NCI-H345 (cell line): ENCODE results near the gene SLC25A34.

ENCODE experiments used
- DNase-seq: peaks from one replicate; lab custom pipeline; 2025; lab: John Stamatoyannopoulos, UW

The SLC25A34 gene

GRCh38 chr1:15714406-15715136 lies 21.5 kb upstream of the SLC25A34 start:
- no peak for DNase-seq

DNA sequence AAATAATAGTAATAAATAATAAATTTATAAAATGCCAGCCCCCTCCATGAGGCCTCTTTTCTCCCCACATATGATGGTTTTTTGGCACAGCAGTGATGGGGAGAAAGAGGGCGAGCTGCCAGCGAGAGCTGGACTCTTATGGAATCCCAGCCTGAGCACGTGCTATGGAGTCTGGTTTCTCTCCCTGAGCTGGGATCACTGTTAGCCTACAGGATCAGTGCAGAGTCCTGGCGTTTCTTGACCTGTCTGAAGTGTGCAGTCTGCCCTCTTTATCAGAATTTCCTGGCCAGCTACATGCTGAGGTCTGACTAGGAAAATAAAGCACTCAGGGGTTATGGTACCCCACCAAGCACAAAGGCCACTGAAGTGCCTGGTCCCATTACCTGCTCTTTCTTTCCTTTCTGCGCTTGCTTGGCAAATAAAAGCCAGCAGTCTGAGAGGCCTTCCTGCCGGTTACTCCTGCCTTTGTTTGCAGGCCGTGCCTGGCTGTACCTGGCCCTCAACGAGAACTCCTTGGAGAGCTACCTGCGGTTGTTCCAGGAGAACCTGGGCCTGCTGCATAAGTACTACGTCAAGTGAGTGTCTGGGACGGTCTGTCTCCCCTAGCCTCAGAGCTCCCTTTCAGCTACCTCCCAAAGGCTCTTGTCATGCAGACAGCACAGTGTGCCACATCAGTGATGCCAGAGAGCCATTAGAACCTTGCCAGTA lies 18.5 kb upstream of the SLC25A34 start:
- no peak for DNase-seq

- DNase-seq = no peak
These were observed 17.9 kb upstream of the SLC25A34 start for GRCh38 chr1:15718199-15718601.

- DNase-seq = no peak
These were observed 16.5 kb upstream of the SLC25A34 start for GRCh38 chr1:15719381-15720120.

- no peak for DNase-seq
These were observed 15.2 kb upstream of the SLC25A34 start for GRCh38 chr1:15720861-15721260.

GRCh38 chr1:15722411-15722810 lies 13.6 kb upstream of the SLC25A34 start:
- DNase-seq = no peak

DNA sequence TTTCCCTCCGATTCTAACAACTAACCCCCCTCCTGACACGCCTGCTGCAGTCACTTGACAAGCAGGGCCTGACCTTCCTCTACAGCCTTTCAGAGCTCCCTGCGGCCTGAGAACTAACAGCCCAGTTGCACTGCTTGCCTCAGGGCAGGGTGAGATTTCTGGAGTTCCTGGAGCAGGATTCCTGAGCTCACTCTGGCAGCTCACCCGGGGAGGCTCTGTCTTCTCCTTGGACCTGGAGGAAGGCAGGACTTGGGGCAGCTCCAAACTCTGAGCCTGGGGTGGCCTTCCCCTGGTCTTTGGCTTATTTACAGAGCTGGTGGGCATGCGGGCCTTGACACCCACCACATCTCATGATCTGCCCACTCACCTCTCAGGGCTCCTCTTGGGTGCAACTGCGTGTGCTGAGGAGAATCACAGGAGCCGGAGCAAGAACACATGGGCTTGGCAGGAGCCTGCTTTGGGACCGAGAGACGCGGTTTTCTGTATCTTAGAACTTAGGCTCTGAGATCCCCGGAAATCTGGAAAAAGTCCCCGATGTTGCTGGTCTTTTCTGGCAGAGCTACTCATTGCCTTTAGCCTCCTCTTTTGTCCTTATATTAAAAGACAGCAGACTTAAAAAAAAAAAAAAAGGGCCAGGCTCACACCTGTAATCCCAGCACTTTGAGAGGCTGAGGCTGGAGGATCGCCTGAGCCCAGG lies 13.1 kb upstream of the SLC25A34 start:
- no peak for DNase-seq

DNA sequence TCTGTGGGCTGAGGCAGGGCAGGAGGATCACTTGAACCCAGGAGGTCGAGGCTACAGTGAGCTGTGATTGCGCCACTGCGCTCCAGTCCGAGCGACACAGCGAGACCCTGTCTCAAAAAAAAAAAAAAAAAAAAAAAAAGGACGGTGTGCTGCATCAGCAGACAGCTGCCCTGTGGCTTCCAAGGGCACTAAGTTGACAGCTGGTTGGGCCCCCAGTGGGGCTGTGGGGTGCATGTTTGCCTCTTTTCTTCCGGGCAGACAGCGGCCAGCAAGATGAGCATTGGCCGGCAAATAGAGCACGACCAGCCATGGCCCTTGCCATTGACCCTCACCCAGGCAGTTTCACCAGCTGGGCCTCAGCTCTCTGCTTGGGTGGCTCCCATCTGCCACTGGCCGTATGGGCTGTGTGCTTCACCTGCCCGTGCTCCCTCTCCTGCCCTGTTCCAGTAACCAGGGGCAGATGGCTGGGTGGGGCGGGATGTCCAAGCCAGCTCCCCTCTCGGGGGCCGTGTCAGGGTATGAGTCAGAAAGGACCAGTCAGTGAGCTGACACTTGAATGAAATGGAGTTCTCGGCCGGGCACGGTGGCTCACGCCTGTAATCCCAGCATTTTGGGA lies 12.3 kb upstream of the SLC25A34 start:
- no peak for DNase-seq

DNA sequence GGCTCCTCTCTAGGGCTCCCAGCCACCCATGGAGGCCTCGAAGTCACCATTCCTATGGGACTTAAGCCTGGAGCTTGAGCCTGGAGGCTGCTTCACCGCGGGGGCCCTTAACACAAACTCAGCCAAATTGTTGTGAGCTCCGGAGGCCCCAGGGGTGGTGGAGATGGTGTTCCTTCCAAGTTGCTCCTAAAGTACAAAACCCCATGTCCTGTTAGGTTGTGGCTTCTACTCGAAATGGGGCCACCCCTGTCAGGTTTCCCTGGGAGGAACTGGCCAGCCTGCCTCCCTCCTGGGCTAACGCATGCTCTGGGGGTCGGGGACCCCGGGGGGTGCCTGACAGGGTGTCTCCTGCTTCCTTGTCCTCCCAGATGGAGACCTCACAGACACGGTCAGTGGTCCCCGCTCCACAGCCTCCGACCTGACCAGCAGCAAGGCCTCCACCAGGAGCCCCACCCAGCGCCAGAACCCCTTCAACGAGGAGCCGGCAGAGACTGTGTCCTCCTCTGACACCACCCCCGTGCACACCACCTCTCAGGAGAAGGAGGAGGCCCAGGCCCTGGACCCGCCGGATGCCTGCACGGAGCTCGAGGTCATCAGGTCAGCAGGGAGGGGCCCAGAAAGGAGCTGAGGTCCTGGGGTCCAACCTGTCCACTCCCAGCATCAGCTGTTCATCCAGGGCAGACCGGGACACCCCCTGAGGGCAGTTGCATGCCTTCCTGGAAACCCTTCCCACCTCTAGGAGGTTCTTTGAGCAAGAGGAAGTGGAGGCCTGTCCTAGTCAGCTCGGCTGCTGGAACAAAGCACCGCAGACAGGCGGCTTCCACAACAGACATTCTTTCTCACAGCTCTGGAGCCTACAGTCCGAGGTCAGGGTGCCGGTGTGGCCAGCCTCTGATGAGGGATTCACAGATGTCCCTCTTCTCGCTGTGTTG lies 10.8 kb upstream of the SLC25A34 start:
- DNase-seq = no peak

DNA sequence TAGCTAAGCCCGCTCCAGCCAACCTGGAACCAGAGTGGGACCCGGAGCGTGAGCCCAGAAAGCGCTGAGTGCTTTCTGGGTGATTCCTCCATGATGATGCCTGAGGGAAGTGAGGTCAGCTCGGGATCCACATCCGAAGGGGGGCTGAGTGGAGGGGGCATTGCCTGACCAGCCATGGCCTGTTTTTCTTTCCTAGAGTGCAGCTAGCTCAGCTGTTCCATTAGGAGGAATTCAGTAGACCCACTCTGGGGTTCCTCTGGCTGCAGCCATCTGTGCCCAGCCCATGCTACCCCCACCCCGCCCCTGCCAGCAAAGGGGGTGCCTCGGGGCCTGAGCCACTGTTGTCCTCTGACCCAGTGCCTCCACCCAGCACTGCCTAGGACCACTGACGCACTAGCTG lies 9.6 kb upstream of the SLC25A34 start:
- no peak for DNase-seq

DNA sequence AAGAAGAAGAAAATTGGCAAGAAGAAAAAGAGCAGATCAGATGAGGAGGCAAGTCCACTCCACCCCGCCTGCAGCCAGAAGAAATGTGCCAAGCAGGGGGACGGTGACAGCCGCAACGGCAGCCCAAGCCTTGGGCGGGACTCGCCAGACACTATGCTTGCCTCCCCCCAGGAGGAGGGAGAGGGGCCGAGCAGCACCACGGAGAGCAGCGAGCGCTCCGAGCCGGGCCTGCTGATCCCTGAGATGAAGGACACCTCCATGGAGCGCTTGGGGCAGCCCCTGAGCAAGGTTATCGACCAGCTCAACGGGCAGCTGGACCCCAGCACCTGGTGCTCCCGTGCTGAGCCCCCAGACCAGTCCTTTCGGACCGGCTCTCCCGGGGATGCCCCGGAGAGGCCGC lies 9.0 kb upstream of the SLC25A34 start:
- no peak for DNase-seq

GRCh38 chr1:15727424-15727823 lies 8.6 kb upstream of the SLC25A34 start:
- DNase-seq = no peak

- no peak for DNase-seq
These were observed 8.1 kb upstream of the SLC25A34 start for GRCh38 chr1:15727866-15728534.

- no peak for DNase-seq
These were observed 7.0 kb upstream of the SLC25A34 start for GRCh38 chr1:15728937-15729657.

DNA sequence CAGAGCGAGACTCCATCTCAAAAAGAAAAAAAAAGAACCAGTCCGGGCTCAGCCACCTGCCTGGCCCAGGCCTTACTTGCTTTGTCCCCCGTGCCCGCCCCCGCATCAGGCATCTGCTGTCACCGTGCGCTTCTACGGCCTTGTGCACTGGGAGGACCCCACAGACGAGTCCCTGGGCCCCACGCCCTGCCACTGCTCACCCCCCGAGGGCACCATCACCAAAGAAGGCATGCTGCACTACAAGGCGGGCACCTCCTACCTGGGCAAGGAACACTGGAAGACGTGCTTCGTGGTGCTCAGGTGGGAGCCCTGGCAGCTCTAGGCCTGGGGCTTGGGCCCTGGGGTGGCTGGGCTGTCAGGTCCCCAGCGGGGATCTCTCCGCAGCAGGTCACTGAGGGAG lies 5.6 kb upstream of the SLC25A34 start:
- no peak for DNase-seq

DNA sequence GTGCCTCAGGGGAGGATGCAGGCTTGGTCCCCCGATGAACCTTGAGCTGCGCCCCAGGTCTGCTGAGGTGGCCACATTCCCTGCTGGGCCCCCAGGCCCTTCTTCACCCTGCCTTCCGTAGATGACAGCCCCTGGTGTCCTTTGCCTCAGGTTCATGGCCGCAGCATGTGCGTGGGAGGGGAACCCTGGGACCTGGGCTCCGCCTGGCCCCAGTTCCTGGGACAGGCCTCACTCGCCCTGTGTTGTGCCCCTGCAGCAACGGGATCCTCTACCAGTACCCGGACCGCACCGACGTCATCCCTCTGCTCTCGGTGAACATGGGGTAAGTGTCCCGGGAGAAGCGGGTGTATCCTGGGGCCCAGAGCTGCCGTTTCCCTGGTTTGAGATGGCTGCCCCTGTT lies 5.1 kb upstream of the SLC25A34 start:
- DNase-seq = no peak

GRCh38 chr1:15731735-15732685 lies 4.0 kb upstream of the SLC25A34 start:
- DNase-seq = no peak

DNA sequence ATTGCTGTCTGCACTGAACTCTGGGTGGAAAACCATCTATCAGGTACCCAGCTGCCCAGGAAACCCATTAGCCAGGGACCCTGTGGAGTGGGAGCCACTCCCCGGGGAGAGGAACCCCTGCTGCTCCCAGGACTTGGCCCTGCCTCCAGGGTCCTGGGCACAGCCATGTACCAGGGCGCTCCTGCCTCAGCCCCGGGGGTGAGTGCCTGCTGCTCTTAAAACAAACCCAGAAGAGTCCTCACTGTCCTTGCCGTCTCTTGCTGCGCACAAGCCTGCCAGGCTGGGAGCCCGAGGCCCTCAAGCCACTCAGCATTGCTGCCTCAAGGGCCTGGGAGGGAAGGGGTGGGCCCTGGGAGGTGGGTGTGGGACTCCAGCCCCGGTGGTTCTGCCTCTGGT lies 3.4 kb upstream of the SLC25A34 start:
- no peak for DNase-seq
